Fibroblast of skin of scalp (primary cell): Measurements from ENCODE around the gene ENAH.

Experiments
- DNase-seq: peaks from one replicate; pipeline ENCODE4 v3.0.0-alpha.2; 2013

Gene ENAH

GRCh38 chr1:225468270-225469020 lies 184.5 kb downstream of the ENAH start:
- no peak for DNase-seq

DNA sequence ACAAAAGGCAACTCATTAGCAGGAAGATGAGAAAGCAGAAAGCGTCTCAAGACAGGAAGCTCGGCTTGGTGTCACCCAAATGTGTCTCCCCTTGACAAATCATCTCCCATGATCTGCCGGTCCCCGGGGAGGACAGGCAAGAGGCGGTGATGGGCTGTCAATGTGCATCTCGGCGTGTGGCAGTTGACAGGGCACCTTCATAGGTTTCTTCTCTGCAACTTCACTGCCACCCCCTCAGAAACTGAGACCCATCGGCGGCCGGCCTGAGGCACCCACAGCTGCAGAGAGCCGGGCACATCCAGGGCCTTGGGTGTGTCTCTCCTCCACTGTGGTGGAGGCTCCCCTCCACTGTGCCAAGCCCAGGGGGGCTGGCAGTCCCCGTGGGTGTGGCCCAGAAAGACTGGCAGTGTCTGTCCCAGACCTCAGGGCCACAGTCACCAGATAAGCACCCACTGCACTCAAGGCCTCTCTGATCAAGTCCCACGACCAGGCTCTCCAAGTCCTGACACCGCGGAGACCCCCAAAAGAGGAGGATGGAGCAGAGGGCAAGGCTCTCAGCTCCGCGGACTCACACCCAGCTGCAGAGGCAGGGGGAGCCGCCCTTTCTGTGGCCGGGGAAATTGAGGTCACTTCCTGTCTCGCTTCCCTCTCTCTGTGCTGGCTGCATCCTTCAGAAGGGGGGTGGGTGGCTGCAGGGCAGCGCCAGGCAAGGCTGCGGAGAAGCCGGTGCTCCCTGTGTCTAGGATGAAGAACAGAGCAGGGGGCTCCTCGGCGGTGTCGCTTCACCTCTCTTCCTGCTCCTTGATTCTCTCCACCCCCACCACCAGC lies 185.5 kb downstream of the ENAH start:
- DNase-seq, result no peak

DNA sequence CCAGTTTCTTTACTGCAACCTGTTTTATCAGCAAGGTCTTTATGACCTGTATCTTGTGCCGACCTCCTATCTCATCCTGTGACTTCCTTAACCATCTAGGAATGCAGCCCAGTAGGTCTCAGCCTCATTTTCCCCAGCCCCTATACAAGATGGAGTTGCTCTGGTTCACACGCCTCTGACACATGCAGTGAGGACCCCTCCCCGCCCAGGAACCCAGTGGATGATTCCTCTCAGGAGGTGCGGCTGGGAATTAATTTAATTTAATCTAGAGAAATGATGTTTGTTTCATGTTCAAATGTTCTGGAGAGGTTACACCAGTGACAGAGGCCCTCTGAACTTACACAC lies 186.1 kb downstream of the ENAH start:
- DNase-seq, result no peak

- no peak for DNase-seq
These were observed 187.0 kb downstream of the ENAH start for GRCh38 chr1:225465793-225466517.

DNA sequence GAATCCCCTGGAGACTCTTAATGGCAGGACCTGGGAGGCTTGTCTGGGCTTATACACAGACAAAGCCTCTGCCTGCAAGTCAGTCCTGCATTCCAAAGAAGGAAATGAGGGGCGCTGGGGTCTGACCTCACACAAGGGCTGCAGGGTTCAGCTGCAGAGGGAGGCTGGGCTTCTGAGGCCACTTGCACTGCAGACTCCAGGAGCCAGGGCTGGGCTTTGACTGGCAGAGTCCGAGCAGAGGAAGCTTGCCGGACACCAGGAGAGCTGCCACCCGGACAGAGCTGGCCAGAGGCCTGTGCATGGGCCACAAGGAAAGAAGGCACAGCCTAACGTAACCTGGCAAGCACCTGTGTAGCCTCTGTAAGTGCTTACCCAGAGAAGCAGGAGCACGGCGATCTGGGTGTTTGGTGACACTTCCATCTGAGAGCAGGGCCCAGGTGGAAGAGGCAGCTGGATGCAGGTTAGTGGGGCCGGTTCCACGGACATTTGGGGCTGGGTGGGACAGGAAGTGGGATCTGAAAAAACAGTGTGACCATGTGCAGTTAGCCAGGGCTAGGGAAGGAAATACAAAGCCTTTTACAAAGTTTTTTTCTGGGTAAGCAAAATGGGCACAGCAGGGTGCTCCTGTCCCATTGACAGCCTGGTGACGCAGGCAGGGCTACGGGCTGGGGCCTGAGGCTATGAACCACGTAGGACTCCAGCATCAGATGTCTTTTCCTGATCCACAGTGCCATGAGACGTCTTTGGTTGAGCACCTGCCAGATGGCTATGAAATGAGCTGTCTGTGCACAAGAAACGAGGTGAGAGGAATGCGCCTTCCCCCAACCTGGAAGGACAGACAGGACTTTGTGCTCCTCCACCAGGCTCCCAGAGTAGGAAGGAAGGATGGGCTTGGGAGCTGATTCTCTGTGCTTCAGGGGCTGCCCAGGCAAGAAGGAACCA lies 187.8 kb downstream of the ENAH start:
- DNase-seq, result no peak

DNA sequence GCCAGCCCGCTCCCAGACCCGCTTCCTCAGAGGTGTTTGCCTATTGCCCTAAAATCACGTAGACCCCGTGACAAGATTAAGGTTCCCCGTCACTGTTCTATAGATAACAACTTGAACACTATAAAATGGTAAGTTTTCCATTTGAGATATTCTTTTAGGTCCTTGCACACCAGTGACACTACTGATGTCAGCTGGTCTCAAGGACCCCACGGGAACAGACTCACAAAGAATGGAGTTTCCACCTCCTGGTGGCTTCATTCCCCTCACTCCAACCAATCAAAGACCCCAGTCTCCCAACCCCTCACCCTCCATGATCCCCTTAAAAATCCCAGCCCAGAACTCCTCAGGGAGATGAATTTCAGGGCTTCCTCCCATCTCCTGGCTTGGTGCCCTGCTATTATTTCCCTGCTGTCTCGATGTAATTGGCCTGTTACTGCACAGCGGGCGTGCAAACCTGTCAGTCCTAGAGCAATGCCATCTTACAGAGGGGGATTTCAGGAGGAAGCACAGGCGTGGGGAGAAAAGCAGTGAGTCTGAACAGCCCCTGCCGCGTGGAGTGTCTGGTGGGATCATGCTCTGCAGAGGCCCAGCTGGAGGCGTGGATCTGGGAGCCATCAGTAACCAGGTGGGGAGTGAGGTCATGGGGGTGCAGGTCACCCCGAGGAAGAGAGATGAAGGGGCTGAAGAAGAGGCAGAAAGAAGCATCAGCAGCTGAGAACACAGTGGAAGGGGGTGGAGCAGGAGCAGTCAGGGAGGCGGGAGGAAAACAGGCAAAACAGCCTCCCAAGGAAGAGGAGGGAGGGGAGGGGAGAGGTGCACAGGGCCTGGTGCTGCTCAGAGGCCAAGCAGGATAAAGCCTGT lies 190.0 kb downstream of the ENAH start:
- no peak for DNase-seq

GRCh38 chr1:225462429-225462713 lies 190.6 kb downstream of the ENAH start:
- no peak for DNase-seq

DNA sequence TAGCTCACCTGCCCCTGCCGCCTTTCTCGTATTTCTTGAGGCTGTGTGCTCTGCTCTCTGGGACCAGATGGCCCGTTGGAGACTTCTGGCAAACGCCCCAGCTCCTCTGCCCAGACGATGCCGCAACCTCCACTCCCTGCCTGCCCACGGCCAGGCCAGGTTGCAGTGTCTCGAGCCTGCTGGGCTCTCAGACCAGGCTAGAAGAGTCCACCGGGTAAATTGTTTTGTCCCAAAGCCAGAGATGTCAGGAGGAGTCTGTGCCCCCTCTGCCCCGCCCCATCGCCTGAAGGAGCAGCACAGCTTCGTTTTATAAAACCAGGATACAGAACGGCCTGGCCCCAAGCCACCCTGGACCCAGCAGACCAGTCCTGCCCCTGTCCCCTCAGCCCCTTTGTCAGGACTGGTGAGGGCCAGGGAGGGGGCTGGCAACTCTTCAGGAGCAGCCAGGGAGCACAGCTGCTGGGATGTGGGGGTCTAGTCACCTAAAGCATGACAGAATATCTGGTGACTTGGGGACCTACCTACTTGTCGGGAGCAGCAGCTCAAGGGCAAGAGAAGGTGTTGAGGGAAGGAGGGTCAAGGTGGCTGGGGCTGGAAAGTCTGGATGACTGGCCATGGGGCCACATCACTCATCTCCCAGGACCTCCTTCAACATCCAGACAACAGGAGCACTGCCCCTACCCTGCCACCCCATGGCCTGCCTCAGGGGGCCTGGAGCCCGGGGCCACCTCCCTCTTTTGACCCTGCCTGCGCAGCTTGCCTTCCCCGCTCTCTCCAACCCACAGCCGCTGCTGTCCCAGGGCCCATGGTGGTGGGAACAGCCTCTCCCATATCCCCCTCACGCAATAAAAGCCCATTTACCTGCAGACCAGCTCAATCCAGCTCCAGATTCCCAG lies 191.1 kb downstream of the ENAH start:
- no peak for DNase-seq

DNA sequence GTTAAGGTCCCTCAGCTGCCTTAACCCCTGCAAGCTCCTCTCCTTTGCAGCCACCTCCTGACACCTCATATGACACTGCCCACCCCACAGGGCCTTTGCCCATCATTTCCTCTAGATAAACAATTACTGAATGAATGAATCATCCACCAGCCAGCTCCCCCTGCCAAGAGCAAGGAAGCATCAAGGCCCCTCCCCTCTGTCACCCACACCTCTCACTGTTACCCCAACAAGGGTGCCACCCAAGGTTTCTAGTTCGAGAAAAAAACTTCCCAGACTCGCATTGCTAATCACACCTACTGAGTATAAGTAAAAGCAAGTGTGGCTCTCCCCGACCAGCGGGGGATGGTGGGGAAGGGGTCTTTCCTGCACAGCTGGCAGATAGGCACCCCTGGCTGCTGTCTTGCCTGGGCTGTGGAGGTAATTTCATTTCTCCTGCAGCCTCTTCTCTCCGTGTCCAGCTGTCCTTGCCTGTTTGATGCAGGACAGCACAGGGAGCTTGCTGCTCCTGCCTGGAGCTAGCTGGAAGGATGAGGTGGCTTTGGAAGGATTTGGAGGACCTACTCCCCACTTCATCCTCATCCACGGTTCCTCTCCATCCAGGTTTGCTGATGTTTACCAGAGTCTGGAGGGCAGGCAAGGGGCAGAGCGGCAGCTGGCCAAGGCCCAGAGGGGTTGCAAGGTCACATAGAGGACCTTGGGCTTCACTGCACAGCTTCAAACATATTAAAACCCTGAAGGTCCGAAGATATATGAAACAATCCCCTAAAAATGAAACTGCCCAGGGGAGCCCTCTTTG lies 192.0 kb downstream of the ENAH start:
- DNase-seq, result no peak

- DNase-seq, result no peak
These were observed 192.7 kb downstream of the ENAH start for GRCh38 chr1:225460021-225460736.

GRCh38 chr1:225458222-225458631 lies 194.7 kb downstream of the ENAH start:
- peak; percentile 69 for DNase-seq

GRCh38 chr1:225454733-225455132 lies 198.2 kb downstream of the ENAH start:
- peak; percentile 75 for DNase-seq

DNA sequence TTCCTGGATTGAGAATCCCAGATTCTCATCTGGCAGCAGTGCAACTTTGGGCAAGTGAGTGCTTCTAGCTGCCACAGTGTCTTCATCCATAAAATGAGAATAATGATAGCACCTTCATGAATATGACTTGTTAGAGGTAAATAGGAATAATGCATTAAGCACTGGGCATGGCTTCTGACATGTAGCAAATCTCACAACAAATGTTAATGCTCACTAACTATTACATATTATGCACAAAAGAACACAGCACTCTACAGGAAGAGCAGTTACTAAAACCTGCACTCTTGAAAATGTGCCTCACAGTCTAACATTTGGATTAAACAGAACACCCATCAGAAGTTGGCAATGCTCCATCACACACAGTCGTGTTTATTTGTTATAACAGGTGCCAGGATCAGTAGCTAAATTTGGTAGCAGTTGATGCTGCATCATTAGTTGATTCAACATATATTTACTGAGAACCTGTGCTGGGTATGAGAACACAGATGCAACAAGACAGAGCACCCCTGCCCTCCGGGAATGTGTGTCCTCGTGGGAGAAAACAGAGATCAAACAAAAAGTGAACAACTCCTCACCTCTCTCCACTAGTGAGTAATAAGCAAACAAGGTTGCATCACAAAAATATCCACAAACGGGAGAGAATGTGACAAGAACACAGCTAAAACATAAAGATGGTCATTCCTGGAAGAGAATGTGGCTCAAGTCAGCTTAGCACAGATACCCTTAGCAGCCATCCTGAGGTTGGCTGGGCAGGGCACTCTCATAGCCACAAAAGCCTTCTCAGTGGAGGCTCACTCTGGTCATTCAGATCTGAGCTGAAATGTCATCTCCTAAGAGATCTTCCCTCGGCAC lies 198.9 kb downstream of the ENAH start:
- DNase-seq, result no peak

DNA sequence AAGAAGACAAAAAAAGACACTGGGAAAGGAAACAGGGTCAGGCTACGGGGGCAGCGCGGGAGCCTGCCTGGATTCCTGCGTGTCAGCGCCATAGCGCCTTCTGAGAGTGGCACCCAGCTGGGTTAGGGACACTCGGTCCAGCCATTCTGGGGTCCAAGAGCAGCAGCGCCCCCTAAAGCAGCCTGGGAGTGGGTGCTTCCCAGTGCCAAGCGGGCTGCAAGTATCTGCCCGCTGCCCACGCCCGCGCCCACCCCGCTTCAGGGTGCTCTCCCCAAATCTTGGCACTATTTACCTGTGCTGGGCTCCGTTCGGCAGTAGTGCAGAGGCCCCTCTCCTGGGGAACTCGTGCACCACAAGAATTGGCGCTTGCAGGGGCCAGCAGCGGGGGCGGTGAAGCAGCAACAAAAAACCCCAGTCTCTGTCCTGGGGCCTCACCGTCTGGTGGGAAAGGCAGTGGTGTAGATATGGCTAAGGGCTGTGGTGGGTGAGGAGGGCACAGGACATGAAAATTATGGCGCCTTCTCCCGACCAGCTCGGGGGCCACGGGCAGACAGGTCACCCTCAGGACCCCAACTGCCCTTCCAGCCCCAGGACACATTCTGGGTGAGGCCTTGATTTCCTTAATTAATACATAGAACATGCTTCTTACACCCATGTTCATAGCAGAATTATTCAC lies 200.9 kb downstream of the ENAH start:
- DNase-seq, result no peak

DNA sequence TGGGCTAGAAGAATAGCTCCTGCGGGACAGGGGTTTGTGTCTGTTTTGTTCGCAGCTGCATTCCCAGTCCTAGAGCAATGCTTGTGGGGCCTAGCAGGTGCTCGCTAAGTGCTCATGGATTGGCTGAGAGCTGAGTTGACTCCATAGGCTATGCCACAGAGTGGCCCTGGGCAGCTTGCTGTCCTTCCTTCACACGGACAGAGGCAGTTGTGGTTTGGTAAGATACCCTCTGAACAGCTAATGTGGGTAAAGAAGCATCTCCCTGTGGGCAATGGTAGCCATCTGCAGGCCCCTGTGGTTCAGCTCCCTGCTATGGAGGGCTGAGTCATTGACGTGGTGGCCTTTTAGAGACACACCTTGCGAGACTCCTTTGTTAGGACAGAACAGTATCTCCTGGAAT lies 201.6 kb downstream of the ENAH start:
- no peak for DNase-seq

- DNase-seq, result no peak
These were observed 202.3 kb downstream of the ENAH start for GRCh38 chr1:225450491-225451191.

DNA sequence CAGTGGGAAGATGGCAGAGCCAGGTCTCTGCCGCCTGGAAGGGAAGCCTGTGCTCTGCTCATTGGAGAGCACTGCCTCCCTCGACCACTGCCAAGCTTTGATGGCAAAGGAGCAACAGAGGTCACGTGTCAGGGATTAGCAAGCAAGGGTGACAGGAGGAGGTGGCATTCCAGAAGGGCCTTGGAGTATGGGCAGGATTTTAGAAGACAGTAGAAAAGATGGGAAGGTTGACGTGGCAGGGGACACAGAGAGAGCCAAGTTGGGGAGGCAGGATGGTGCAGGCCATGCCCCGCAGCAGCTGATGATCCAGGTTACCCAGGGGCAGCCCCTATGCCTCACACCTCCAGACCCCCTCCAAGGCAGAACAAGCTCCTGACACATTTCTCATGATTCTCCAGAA lies 203.1 kb downstream of the ENAH start:
- no peak for DNase-seq
